Osteocyte (in vitro differentiated cells): ENCODE data around the gene TP53. TPM values are rescaled to one million over a fixed set of nuclear protein-coding genes. Genes with fewer than 3 reads are reported as not detected.

Source experiments
- DNase-seq: peaks from one replicate; pipeline ENCODE4 v3.0.0; 2021; ENCODE audit warnings: mixed read lengths; ENCODE audit not compliant: unreplicated experiment; ENCODE audit errors: extremely low spot score
- H3K27ac Mint-ChIP-seq: one replicate; pipeline ENCODE4 v1.8.0; 2021; ENCODE audit warnings: mild to moderate bottlenecking, mixed read lengths; ENCODE audit not compliant: unreplicated experiment
- H3K27me3 Mint-ChIP-seq: one replicate; pipeline ENCODE4 v1.8.0; 2021; ENCODE audit warnings: mixed read lengths; ENCODE audit not compliant: unreplicated experiment
- H3K36me3 Mint-ChIP-seq: one replicate; pipeline ENCODE4 v1.8.0; 2021; ENCODE audit warnings: mixed read lengths; ENCODE audit not compliant: unreplicated experiment
- H3K4me1 Mint-ChIP-seq: one replicate; pipeline ENCODE4 v1.8.0; 2021; ENCODE audit warnings: mixed read lengths; ENCODE audit not compliant: unreplicated experiment
- H3K4me3 Mint-ChIP-seq: one replicate; pipeline ENCODE4 v1.8.0; 2021; ENCODE audit warnings: mild to moderate bottlenecking, moderate library complexity, mixed read lengths; ENCODE audit not compliant: unreplicated experiment
- H3K9me3 Mint-ChIP-seq: one replicate; pipeline ENCODE4 v1.8.0; 2021; ENCODE audit warnings: mixed read lengths; ENCODE audit not compliant: unreplicated experiment
- total RNA-seq: library from RNA; stranded (reverse); gene quantifications from 2 replicates; pipeline ENCODE4 v1.2.1, GENCODE V29; 2021
- TF ChIP-seq, protein P1 (sequence below): fragments of 200-600 bp; sonication (generic); IDR thresholded peaks from 2 replicates; pipeline ENCODE4 v1.5.0; 2021; ENCODE audit warnings: antibody characterized with exemption, mild to moderate bottlenecking, moderate library complexity

TP53 gene
- total RNA-seq, 1 donor from 2014 or later: 99.5 TPM

DNA sequence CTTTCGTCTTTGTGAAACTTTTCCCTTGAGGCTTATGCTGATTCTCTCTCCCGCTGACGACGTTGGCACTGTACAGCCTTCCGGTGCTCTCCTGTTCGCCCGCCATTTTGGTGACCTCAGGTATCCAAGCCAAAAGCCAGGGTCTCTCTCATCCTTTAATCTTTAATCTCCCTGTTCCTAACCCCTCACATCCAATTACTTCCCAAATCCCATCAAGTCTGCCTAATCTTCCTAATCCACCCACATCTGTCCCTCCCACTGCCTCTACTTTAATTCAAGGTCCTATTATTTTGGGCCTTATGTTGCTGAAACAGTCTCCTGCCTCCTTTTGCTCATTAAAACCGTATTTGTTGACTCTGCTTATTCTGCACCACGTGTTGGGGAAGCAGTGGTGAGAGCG is 8.3 kb upstream of the TP53 start:
- Mint-ChIP-seq H3K4me1 (no peaks in the 10 kb centered on the region), H3K4me3 (no peak overlapping the region), H3K27ac (no peak overlapping the region), H3K27me3 (no peaks in the 10 kb centered on the region), H3K9me3 (no peaks in the 10 kb centered on the region), H3K36me3 (peaks cover 9% of the 10 kb centered on the region)
- no peak for DNase-seq
- TF ChIP-seq, protein P1, sequence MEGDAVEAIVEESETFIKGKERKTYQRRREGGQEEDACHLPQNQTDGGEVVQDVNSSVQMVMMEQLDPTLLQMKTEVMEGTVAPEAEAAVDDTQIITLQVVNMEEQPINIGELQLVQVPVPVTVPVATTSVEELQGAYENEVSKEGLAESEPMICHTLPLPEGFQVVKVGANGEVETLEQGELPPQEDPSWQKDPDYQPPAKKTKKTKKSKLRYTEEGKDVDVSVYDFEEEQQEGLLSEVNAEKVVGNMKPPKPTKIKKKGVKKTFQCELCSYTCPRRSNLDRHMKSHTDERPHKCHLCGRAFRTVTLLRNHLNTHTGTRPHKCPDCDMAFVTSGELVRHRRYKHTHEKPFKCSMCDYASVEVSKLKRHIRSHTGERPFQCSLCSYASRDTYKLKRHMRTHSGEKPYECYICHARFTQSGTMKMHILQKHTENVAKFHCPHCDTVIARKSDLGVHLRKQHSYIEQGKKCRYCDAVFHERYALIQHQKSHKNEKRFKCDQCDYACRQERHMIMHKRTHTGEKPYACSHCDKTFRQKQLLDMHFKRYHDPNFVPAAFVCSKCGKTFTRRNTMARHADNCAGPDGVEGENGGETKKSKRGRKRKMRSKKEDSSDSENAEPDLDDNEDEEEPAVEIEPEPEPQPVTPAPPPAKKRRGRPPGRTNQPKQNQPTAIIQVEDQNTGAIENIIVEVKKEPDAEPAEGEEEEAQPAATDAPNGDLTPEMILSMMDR: no peak

DNA sequence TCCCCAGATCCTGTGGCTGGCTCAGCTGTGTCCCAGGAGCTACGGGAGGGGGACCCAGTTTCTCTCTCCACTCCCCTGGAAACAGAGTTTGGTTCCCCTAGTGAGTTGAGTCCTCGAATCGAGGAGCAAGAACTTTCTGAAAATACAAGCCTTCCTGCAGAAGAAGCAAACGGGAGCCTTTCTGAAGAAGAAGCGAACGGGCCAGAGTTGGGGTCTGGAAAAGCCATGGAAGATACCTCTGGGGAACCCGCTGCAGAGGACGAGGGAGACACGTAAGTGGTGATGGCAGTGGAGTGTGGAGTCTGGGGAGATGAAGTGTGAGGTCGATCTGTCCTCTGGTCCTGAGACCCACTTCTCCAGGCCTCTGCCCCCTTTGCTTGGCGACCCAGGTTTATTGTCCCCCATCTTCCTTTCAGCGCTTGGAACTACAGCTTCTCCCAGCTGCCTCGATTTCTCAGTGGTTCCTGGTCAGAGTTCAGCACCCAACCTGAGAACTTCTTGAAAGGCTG is 1.6 kb upstream of the TP53 start:
- Mint-ChIP-seq H3K4me1 (peaks cover 33% of the 10 kb centered on the region), H3K27ac (peak overlapping the region; percentile 90), H3K27me3 (no peaks in the 10 kb centered on the region), H3K36me3 (peaks cover 3% of the 10 kb centered on the region), H3K9me3 (no peaks in the 10 kb centered on the region), H3K4me3 (peak overlapping the region; percentile 95)
- TF ChIP-seq, protein P1: no peak
- no peak for DNase-seq

DNA sequence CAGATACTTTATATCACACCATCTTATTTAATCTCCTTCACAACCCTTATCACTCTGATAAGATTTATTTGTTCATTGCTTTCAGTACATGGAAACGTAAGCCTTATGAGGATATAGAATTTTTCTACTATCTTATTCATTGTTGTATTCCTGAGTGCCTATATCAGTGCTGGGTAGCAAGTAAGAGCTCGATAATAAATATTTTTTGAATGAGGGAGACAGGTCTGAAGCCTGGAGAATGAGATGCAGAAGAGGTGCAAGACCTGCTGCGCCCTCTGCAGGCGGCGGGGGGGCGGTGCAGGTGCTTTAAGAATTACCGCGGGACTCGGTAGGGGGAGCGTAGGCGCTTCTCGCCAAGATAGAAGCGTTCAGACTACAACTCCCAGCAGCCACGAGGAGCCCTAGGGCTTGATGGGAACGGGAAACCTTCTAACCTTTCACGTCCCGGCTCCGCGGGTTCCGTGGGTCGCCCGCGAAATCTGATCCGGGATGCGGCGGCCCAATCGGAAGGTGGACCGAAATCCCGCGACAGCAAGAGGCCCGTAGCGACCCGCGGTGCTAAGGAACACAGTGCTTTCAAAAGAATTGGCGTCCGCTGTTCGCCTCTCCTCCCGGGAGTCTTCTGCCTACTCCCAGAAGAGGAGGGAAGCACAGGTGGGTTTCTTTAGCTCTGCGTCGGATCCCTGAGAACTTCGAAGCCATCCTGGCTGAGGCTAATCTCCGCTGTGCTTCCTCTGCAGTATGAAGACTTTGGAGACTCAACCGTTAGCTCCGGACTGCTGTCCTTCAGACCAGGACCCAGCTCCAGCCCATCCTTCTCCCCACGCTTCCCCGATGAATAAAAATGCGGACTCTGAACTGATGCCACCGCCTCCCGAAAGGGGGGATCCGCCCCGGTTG is 868 bp upstream of the TP53 start, which contains the start of gene WRAP53:
WRAP53 (plus strand) TSS at position 570 of the 900 bp plus-strand sequence; CDS start at position 742, 172 bp downstream.
- Mint-ChIP-seq H3K27ac (peak within 1 kb of the TSS; percentile 99), H3K4me1 (peaks cover 33% of the 10 kb centered on the region), H3K36me3 (peaks cover 3% of the 10 kb centered on the region), H3K27me3 (no peaks in the 10 kb centered on the region), H3K4me3 (peak within 1 kb of the TSS; percentile 95), H3K9me3 (no peaks in the 10 kb centered on the region)
- TF ChIP-seq, protein P1: peak; percentile 100
- DNase-seq: peak; percentile 99

DNA sequence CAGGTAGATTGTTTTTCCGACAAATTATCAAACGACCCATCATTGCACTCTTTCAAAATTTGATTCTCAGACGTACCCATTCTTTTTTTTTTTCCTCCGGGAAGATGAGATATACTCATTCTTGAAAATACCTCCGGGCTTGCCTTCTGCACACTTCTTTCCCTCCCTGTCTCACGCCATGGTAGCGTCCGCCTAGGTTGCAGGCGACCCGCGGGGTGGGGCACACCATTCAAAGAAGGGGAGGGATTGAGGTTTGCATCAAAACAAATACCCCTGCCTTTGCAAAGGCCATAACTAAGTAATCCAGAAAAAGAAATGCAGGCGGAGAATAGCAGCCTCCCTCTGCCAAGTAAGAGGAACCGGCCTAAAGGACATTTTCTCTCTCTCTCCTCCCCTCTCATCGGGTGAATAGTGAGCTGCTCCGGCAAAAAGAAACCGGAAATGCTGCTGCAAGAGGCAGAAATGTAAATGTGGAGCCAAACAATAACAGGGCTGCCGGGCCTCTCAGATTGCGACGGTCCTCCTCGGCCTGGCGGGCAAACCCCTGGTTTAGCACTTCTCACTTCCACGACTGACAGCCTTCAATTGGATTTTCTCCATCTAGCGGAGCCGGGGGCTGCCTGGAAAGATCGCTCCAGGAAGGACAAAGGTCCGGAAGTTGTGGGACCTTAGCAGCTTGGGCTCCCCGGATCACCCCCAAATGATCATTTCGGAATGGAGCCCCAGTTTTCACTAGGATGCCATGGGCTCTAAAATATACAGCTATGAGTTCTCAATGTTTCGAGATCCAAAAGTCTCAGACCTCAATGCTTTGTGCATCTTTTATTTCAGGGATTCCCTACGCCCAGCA is 843 bp downstream of the TP53 start:
- H3K4me1 Mint-ChIP-seq: peaks cover 33% of the 10 kb centered on the region
- peak overlapping the region; percentile 99 for H3K27ac Mint-ChIP-seq
- H3K4me3 Mint-ChIP-seq: peak overlapping the region; percentile 95
- TF ChIP-seq, protein P1: no peak
- no peaks in the 10 kb centered on the region for H3K27me3 Mint-ChIP-seq
- DNase-seq: peak; percentile 91
- H3K36me3 Mint-ChIP-seq: no peaks in the 10 kb centered on the region
- H3K9me3 Mint-ChIP-seq: no peaks in the 10 kb centered on the region
